Neural progenitor cell (in vitro differentiated cells): ENCODE measurements around the gene PROCR.

ENCODE experiments used
- EZH2 ChIP-seq: fragments of 200-600 bp; sonication (generic); IDR thresholded peaks from 2 replicates; pipeline ENCODE4 v1.6.1; 2017; ENCODE audit warnings: antibody characterized with exemption, mild to moderate bottlenecking, moderate library complexity
- EZH2phosphoT487 ChIP-seq: fragments of 200-600 bp; sonication (generic); IDR thresholded peaks from 2 replicates; pipeline ENCODE4 v1.6.1; 2017; ENCODE audit warnings: antibody characterized with exemption
- TF ChIP-seq, protein P1 (sequence below): fragments of 200-600 bp; sonication (generic); IDR thresholded peaks from 2 replicates; pipeline ENCODE4 v1.5.1; 2017; ENCODE audit warnings: antibody characterized with exemption, mild to moderate bottlenecking

GRCh38 chr20:35192118-35192872 lies 20.4 kb downstream of the PROCR start:
- TF ChIP-seq, protein P1, sequence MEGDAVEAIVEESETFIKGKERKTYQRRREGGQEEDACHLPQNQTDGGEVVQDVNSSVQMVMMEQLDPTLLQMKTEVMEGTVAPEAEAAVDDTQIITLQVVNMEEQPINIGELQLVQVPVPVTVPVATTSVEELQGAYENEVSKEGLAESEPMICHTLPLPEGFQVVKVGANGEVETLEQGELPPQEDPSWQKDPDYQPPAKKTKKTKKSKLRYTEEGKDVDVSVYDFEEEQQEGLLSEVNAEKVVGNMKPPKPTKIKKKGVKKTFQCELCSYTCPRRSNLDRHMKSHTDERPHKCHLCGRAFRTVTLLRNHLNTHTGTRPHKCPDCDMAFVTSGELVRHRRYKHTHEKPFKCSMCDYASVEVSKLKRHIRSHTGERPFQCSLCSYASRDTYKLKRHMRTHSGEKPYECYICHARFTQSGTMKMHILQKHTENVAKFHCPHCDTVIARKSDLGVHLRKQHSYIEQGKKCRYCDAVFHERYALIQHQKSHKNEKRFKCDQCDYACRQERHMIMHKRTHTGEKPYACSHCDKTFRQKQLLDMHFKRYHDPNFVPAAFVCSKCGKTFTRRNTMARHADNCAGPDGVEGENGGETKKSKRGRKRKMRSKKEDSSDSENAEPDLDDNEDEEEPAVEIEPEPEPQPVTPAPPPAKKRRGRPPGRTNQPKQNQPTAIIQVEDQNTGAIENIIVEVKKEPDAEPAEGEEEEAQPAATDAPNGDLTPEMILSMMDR, result no peak
- no peak for TF ChIP-seq EZH2
- TF ChIP-seq EZH2phosphoT487, result no peak
